Measurements from ENCODE around the gene OTOGL. TPM values are rescaled to one million over a fixed set of nuclear protein-coding genes. Genes with fewer than 3 reads are reported as not detected.

Gene OTOGL
- total RNA-seq, 1 donor from 2014 or later: 0.27 TPM

GRCh38 chr12:80166751-80167150 is 67.4 kb downstream of the OTOGL start:
- no peak overlapping the region for H3K27ac Mint-ChIP-seq
- H3K4me1 Mint-ChIP-seq (ENCODE audit: unreplicated experiment): no peaks in the 10 kb centered on the region
- no peaks in the 10 kb centered on the region for H3K27me3 Mint-ChIP-seq
- TF ChIP-seq CTCF (conservative IDR thresholded peaks at IDR 0.05): no peak
- no peaks in the 10 kb centered on the region for H3K9me3 Mint-ChIP-seq
- no peak for DNase-seq (ENCODE audit: extremely low spot score, unreplicated experiment)
- no peak overlapping the region for H3K4me3 Mint-ChIP-seq
- no peaks in the 10 kb centered on the region for H3K36me3 Mint-ChIP-seq

- no peak for TF ChIP-seq CTCF (conservative IDR thresholded peaks at IDR 0.05)
- no peak overlapping the region for H3K27ac Mint-ChIP-seq
These were observed 69.6 kb downstream of the OTOGL start for GRCh38 chr12:80168936-80169335.

GRCh38 chr12:80170915-80171314 is 71.6 kb downstream of the OTOGL start:
- Mint-ChIP-seq H3K27me3 (no peaks in the 10 kb centered on the region), H3K36me3 (no peaks in the 10 kb centered on the region), H3K27ac (no peak overlapping the region), H3K9me3 (peaks cover 3% of the 10 kb centered on the region), H3K4me1 (ENCODE audit: unreplicated experiment) (no peaks in the 10 kb centered on the region), H3K4me3 (no peak overlapping the region)
- no peak for TF ChIP-seq CTCF (conservative IDR thresholded peaks at IDR 0.05)
- no peak for DNase-seq (ENCODE audit: extremely low spot score, unreplicated experiment)

More at GRCh38 chr12:80168936-80169335, 69.6 kb downstream of the OTOGL start:
- DNase-seq (ENCODE audit: extremely low spot score, unreplicated experiment): no peak
- Mint-ChIP-seq H3K27me3 (no peaks in the 10 kb centered on the region), H3K9me3 (peaks cover 3% of the 10 kb centered on the region), H3K4me1 (ENCODE audit: unreplicated experiment) (no peaks in the 10 kb centered on the region), H3K36me3 (no peaks in the 10 kb centered on the region), H3K4me3 (no peak overlapping the region)

- H3K4me1 Mint-ChIP-seq (ENCODE audit: unreplicated experiment): no peaks in the 10 kb centered on the region
- no peak for DNase-seq (ENCODE audit: extremely low spot score, unreplicated experiment)
- H3K27me3 Mint-ChIP-seq: no peaks in the 10 kb centered on the region
- H3K36me3 Mint-ChIP-seq: no peaks in the 10 kb centered on the region
- no peak overlapping the region for H3K4me3 Mint-ChIP-seq
- peaks cover 3% of the 10 kb centered on the region for H3K9me3 Mint-ChIP-seq
- TF ChIP-seq CTCF (conservative IDR thresholded peaks at IDR 0.05): no peak
- H3K27ac Mint-ChIP-seq: no peak overlapping the region
These were observed 73.9 kb downstream of the OTOGL start for GRCh38 chr12:80173083-80173864.

GRCh38 chr12:80175307-80175930 is 76.1 kb downstream of the OTOGL start:
- DNase-seq (ENCODE audit: extremely low spot score, unreplicated experiment): no peak
- Mint-ChIP-seq H3K27me3 (no peaks in the 10 kb centered on the region), H3K36me3 (no peaks in the 10 kb centered on the region), H3K9me3 (peaks cover 3% of the 10 kb centered on the region), H3K27ac (no peak overlapping the region), H3K4me3 (no peak overlapping the region), H3K4me1 (ENCODE audit: unreplicated experiment) (no peaks in the 10 kb centered on the region)
- no peak for TF ChIP-seq CTCF (conservative IDR thresholded peaks at IDR 0.05)

Measured in type B pancreatic cell (in vitro differentiated cells).